ENCODE data around the gene ARHGEF40.
A peak's percentile ranks its signal among the peaks of the same experiment; 100 is the strongest.

ARHGEF40 gene

GRCh38 chr14:21084998-21085853 lies 15.1 kb downstream of the ARHGEF40 start:
- no peak for DNase-seq

- no peak for DNase-seq
Measured at GRCh38 chr14:21086908-21087293, 16.8 kb downstream of the ARHGEF40 start.

GRCh38 chr14:21087294-21088091 lies 17.4 kb downstream of the ARHGEF40 start:
- no peak for DNase-seq

GRCh38 chr14:21088687-21089086 lies 18.6 kb downstream of the ARHGEF40 start:
- no peak for DNase-seq

GRCh38 chr14:21089271-21089670 lies 19.2 kb downstream of the ARHGEF40 start:
- DNase-seq: no peak

GRCh38 chr14:21089877-21090193 lies 19.7 kb downstream of the ARHGEF40 start:
- DNase-seq: no peak

- no peak for DNase-seq
Measured at GRCh38 chr14:21090194-21090939, 20.3 kb downstream of the ARHGEF40 start.

GRCh38 chr14:21090940-21091663 lies 21.0 kb downstream of the ARHGEF40 start:
- DNase-seq: no peak

GRCh38 chr14:21091821-21092272 lies 21.7 kb downstream of the ARHGEF40 start:
- DNase-seq: no peak

GRCh38 chr14:21092273-21093011 lies 22.3 kb downstream of the ARHGEF40 start:
- peak; percentile 94 for DNase-seq

GRCh38 chr14:21093018-21093417 lies 22.9 kb downstream of the ARHGEF40 start:
- DNase-seq: no peak

- no peak for DNase-seq
Measured at GRCh38 chr14:21093769-21094681, 23.9 kb downstream of the ARHGEF40 start.

GRCh38 chr14:21095430-21096205 lies 25.5 kb downstream of the ARHGEF40 start:
- no peak for DNase-seq

- no peak for DNase-seq
Measured at GRCh38 chr14:21096438-21096837, 26.3 kb downstream of the ARHGEF40 start.

- no peak for DNase-seq
Measured at GRCh38 chr14:21096978-21097635, 27.0 kb downstream of the ARHGEF40 start.

GRCh38 chr14:21097636-21098075 lies 27.6 kb downstream of the ARHGEF40 start:
- no peak for DNase-seq

- DNase-seq: no peak
Measured at GRCh38 chr14:21098076-21098891, 28.2 kb downstream of the ARHGEF40 start, which contains the start of gene ZNF219. Gene ZNF219 (minus strand): TSS chr14:21098655. CDS start chr14:21093591, 5,064 bp downstream.

- DNase-seq: no peak
Measured at GRCh38 chr14:21098892-21099595, 28.9 kb downstream of the ARHGEF40 start.

All from activated CD8-positive, alpha-beta memory T cell treated with anti-CD3 and anti-CD28 coated beads, Interleukin-2, amount 50 U/mL, for 4 hours (primary cell).